ENCODE results near the gene ANKFN1.

ANKFN1 gene

DNA sequence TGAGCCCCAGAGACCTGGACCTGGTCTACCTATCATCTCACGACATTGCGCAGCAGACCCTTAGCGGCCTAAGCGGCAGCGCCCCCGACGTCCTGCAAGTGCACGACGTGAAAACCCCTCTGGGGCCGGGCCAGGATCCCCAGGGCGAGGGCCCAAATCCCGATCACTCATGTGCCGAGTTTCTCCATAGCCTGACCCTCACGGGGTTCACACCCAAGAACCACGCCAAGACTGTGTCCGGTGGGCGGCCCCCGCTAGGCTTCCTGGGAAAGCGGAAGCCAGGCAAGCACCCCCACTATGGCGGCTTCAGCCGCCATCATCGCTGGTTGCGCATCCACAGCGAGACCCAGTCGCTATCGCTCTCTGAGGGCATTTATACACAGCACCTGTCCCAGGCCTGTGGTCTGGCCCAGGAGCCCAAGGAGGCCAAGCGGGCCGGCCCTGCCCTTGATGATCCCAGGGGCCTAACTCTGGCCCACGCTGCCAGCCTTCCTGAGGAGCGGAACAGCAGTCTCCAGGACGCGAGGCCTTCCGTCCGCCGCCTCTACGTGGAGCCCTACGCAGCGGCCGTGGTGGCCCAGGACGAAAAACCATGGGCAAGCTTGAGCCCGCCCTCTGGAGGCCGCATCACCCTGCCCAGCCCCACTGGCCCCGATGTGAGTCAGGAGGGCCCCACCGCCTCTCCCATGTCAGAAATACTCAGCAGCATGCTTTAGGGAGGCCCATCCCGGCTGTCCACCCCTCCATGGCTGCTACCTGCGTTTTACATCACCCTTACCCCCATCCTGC, 357.5 kb downstream of the ANKFN1 start:
- DNase-seq (ENCODE audit: low spot score) = no peak

DNA sequence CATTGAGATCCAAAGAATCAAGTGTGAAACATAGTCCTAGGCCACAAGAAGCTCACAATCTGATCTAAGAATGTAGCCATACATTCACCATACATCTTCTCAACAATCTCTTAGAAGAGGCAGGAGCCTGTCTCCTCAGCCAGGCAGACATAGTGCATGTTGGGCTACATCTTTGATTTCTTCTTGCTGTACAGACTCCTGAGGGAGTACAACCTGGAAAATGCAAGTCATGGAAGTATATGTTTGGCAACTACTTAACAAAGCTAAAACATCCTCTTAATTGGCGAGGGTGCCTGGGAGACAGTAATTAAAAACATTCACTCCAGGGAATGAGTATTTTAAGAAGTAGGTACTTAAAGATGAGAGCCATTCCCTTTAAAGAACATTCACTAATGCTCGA, 361.0 kb downstream of the ANKFN1 start:
- DNase-seq (ENCODE audit: low spot score) = no peak

DNA sequence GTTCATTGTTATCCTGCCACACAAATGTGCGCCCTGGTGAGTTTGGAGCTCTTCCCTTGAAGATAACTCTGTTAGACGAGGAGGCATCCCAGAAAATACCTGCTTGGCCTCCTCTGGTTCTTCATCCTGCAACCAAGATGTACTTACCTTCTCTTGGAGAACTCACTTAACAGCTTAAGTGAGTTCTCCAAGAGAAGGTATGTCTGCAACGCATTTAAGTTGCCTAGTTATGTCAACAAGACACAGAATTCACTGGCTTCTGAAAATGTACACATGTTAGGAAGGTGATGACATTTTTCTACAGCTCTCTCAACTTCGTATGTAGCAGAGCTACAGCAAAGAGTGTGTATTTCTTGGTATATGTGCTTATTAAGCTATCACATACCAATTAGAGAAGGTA, 361.6 kb downstream of the ANKFN1 start:
- no peak for DNase-seq (ENCODE audit: low spot score)

DNA sequence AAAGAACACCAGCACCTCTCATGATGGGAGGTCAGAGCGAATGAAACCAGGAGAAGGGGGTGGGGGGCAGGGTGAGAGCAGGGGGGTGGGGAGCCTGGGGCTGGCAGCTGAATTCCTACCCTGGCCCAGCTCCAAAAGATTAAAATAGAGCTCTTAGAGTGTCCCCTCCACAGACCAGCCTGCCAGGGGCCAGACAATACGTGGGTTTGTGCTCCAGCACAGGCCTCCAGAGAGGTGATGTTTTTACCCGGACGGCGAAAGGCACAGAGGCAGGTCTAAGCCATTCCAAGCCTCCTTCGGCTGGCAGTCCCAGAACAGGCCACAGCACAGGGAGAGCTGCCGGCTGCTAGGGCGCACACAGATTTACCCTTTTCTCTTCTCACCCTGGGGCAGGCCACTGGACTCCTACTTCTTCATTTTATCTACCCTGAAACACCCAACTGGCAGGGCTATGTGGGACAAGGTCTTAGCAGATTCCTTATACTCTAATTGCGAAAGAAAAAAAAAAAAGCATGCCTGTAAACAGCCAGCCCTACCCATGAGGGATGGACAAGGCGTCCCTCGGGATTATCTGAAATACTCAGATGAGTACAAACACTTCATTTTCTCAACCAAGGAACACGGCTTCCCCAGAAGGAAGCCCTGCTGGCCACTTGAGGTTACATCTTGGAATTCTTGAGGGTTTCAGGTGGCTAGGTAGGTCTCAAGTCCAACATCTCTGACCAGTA, 368.3 kb downstream of the ANKFN1 start:
- DNase-seq (ENCODE audit: low spot score) = no peak

DNA sequence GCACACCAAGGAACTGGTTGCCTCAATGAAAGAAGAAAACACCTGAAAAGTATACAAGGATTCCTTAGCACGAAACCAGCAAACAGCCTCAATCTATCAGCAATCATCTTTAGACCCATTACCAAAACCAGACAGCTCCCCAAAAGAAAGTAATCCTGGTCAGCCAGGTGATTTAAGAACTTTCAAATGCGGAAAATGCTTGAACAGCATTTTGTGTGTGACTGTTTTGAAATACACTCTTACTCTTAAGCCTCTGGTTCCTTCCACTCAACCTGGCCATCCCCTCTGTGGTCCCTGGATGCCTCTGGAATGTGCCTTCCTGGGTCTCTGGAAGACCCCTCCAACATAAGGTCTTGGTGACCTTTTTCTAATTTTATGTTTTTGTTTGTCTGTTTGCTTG, 369.8 kb downstream of the ANKFN1 start:
- DNase-seq (ENCODE audit: low spot score) = no peak

DNA sequence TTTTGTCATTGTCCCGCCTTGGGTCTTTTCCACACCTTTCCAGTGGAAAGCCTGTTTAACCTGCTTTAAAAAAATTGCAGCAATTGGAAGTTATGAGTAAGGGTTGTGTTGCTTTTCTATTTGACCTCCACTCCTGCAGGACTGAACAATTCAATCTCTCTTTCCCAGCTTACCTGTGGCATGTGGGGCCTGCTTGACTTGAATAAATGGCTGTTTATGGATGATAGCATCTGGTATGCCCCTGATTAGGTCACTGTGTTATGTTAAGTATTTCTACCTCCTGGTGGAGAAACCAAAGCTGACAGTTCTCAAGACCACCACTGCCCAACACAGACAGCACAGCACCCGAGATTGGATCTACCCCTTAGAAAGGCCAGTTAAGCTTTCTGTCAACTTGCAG, 375.4 kb downstream of the ANKFN1 start:
- no peak for DNase-seq (ENCODE audit: low spot score)

DNA sequence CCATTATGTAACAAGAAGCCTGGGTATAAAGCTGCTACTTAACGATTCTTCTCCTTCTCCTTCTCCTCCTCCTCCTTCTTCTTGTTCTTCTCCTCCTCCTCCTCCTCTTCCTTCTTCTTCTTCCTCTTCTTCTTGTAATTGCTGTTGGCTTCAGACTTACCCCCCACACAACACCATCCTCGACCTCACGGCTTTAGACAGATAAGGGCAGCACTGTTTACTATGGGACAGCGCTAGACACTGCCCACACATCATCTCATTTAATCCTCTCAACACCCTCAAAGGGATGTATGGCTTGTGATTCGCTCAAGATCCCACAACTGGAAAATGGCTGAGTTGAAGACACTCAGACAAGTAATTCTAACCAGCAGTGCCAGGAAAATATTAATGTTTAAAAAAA, 379.7 kb downstream of the ANKFN1 start:
- DNase-seq (ENCODE audit: low spot score) = no peak

DNA sequence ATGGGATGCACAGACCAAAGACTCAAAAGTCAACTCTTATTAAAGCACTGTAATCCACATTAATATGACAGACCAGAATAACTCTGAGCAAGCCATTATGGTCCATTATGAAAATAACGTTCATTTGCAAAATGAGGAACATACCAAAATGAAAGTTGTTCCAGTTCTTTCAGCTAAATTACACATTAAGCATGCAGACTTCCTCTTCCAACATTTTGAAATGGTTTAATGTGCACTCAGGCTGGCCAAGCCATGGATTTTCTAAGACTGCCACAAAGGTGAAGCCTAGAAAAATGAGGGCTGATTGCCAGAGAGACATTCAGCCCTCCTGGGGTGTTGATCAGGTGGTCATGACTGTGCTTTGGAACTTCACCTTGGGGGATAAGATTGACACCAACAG, 383.5 kb downstream of the ANKFN1 start:
- no peak for DNase-seq (ENCODE audit: low spot score)

DNA sequence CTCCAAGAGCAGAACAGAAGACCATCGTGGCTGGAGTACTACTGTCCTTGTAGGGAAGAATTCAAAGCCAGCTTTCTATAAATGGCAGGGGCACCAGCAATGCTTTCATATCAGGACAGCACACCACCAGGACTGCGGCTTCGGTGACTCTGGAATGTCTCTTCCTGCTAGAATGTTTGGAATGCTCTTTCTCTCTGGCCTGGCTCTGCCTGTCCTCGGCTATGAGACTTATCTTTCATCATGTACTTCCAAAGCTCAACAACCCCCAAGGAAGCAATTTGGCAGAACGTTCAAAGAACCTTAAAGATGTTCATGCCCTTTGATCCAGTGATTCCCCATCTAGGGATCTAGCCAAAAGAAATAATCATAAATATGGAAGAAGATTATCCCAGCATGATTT, 387.6 kb downstream of the ANKFN1 start:
- DNase-seq (ENCODE audit: low spot score) = no peak

DNA sequence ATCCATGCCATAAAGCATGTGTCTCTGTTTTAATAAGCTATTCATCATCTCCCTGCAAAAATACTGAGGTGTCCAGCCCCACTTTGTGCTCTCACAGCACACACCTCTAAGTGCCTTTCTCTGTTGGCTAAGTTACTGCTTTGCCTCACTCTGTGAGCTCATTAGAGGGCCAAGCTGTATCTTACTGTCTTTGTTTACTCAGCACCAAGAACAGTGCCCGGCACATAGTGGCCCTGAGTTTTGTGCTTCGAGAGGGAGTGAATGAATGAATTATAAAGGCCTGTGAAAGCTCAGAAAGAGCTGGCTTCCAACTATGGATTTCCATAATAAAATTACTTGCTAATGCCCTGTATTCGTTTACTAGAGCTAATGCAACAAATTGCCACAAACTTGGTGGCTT, 390.0 kb downstream of the ANKFN1 start:
- no peak for DNase-seq (ENCODE audit: low spot score)

DNA sequence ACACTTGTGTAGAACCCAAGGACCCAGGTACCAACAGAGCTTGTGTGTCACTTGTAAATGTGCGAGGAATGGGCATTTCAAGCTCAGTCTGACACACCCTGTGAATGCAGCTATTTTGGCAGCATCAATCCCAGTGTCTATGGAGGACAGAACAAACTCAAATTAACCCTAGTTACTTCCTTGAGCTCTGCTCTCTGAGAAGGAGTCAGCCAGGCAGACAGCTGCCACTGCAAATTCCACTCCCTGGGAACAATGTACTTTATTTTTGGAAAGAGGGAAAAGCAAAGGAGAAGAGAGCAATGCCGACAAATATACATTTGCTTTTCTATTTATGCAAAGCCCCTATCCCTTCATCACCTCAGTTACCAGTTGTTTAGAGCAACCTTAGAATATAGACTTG, 391.8 kb downstream of the ANKFN1 start:
- no peak for DNase-seq (ENCODE audit: low spot score)

DNA sequence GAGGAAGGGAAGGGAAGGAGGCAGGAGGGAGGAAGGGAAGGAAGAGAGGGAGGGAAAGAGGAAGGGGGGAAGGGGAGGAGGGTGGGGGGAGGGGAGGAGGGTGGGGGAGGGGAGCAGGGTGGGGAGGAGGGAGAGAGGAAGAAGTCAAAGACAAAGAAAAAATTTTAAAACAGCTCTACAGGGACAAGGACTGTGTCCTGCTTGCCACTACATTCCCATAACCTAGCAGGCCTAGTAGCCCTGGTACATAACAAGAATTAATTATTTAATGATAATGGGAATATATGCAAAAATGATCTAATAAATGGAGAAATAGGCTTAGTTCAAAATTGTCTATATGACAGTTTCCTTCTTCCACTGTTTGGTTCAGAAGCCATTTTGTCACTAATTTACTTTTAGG, 392.7 kb downstream of the ANKFN1 start:
- no peak for DNase-seq (ENCODE audit: low spot score)

DNA sequence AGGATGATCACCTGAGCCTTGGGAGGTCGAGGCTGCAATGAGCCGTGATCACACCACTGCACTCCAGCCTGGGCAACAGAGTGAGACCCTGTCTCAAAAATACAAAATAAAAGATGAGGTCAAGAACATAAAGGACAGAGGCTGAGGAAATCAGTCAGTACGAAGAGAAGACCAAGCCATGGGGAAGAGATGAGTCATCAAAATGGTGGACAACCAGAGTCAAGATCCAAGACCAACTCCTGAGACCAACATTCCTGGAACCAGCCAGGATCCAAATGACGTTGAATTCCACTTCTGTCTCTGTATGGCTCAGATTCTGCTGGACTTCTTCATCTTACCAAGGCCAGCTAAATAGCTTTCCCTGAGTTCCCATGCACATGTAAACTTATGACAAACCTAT, 395.4 kb downstream of the ANKFN1 start:
- no peak for DNase-seq (ENCODE audit: low spot score)

DNA sequence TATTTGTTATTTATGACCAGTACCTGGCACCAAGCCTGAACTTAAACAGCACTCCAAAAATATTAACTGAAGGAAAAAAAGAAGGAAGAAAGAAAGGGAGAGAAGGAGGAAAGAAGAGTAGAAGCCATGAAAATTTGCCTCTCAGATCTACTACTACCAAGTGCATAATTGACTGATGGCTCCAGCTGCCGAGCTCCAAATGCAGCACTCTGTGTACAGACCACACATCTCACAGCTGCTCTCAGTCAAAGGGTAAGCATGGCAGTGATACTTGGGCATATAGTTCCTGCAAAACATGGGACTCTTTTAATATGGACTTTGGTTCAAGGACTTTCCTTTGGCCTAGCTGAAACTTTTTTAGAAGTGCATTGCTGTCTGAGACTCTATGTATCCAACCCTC, 396.2 kb downstream of the ANKFN1 start:
- DNase-seq (ENCODE audit: low spot score) = no peak

DNA sequence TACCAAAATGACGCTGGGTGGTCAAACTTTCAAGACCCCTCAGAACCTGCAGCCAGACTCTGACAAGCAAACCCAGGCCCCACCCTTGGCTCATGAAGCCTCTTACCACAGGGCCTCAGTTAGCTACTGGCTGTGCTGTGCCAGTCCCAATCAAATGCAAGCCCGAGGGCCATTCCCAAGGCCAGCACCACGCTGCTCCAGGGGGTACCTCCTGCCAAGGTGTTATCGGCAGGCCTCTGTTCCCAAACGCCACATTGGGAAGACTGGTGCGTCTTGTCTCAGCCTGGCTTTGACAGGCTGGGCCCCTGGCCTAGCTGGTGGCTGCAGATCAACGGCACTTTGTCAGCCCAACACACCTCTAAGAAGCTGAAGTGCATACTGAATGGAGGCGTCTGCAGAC, 404.4 kb downstream of the ANKFN1 start:
- no peak for DNase-seq (ENCODE audit: low spot score)

DNA sequence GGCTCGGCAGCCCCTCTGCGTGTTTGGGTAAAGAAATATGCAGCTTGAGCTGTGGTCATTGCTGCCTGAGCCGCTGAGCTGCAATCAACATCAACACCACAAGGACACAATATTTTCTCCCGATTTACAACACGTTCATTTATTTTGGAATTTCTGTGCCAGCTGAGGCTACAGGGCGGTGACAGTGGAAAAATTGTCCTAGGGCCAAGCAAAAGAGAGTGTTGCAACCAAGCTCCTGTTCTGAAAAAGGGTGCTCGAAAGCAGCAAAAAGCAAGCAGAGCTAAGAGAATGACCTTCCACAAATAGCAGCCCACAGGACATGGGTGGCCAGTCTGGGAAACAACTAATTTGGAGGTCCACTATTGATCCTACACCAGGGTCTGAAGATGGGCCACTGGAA, 404.8 kb downstream of the ANKFN1 start:
- DNase-seq (ENCODE audit: low spot score) = no peak

Measured in HuH-7.5 (cell line).